Lower lobe of right lung (tissue), 2 donors: ENCODE data around the gene MIDN. TPM values are rescaled to one million over a fixed set of nuclear protein-coding genes. Genes with fewer than 3 reads are reported as not detected.

Experiments used
- ATAC-seq, 2 donors: fragments of 200-7000 bp; cut with Tn5 transposase; one replicate each; pipeline ENCODE4 v1.9.1; 2020 to 2022; ENCODE audit warnings: mild to moderate bottlenecking in 2 of 2, moderate library complexity in 2 of 2
- DNase-seq: peaks from one replicate; pipeline ENCODE4 v3.0.0-alpha.2; 2020
- H3K27ac ChIP-seq: fragments of 200-600 bp; one replicate; pipeline ENCODE4 v1.8.0; 2022
- H3K27me3 ChIP-seq: fragments of 200-600 bp; one replicate; pipeline ENCODE4 v1.8.0; 2022; ENCODE audit warnings: low read depth
- H3K36me3 ChIP-seq: fragments of 200-600 bp; one replicate; pipeline ENCODE4 v1.8.0; 2022; ENCODE audit warnings: mild to moderate bottlenecking
- H3K4me1 ChIP-seq: fragments of 200-600 bp; one replicate; pipeline ENCODE4 v1.8.0; 2022
- H3K4me3 ChIP-seq: fragments of 200-600 bp; one replicate; pipeline ENCODE4 v1.8.0; 2022; ENCODE audit warnings: mild to moderate bottlenecking
- H3K9me3 ChIP-seq: fragments of 200-600 bp; one replicate; pipeline ENCODE4 v1.8.0; 2022
- intact Hi-C: fragments of 100-400 bp; cut with DNase I; formaldehyde crosslinking; loops from one replicate; pipeline ENCODE4 v1.11.0; 2022
- total RNA-seq: library from RNA; stranded (reverse); fragmentation: NEBNext Ultra II Directional; extraction: Animal tissue kit (Norgen Biotek cat#: 25700); gene quantifications from one replicate; pipeline ENCODE4 v1.2.1, GENCODE V29; 2021
- TF ChIP-seq, protein P1 (sequence below): fragments of 200-600 bp; IDR thresholded peaks from one replicate; pipeline ENCODE4 v1.8.0; 2022; ENCODE audit warnings: antibody characterized with exemption, mild to moderate bottlenecking
- donor health status: DM: no; HTN: yes; CAD: no; lungs with severe emphysema.

The MIDN gene
- total RNA-seq, 1 donor from 2014 or later, result 76.3 TPM

DNA sequence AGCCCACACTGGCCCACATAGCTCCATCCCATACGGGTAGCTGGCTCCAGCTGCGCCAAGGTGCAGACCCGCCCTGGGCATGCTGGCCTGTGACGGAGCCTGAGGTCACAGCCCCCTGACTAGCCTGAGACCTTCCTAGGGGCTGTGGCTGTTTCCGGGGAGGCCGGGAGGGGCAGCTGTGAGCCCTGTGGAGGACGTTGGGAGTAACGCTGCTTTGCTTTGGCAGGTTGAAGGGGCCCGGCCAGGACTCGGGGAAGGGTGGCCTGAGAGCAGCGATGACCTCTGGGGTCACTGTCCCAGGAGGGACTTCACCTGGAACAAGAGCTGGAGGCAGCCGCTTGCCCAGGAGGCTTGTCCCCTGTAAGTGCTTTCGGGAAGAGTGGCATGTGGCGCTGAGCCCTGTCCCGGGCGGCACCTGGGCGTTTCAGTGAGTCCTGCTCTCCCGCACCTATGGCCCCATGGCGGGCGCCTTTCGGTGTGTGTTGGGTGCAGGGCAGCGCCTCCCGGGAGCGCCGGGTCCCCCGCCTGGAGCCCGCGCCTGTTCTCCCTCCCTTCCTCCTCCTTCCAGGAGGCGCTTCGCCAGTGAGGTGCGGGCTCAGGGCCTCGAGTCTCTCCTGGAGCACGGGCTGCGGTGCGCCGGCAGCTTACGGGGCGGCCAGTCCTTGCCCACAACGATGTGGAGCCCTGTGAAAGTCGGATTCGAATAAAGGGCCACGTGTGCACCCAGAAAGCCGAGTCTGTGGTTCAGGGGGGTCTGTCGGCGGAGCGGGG, 25.9 kb downstream of the MIDN start:
- ATAC-seq (no peak), DNase-seq (no peak)
- Histone ChIP-seq H3K9me3 (no peaks in the 10 kb centered on the region), H3K27me3 (no peaks in the 10 kb centered on the region), H3K27ac (peak overlapping the region; percentile 98), H3K4me1 (peaks cover 70% of the 10 kb centered on the region), H3K36me3 (peaks cover 66% of the 10 kb centered on the region), H3K4me3 (peak overlapping the region; percentile 69)
- TF ChIP-seq, protein P1, sequence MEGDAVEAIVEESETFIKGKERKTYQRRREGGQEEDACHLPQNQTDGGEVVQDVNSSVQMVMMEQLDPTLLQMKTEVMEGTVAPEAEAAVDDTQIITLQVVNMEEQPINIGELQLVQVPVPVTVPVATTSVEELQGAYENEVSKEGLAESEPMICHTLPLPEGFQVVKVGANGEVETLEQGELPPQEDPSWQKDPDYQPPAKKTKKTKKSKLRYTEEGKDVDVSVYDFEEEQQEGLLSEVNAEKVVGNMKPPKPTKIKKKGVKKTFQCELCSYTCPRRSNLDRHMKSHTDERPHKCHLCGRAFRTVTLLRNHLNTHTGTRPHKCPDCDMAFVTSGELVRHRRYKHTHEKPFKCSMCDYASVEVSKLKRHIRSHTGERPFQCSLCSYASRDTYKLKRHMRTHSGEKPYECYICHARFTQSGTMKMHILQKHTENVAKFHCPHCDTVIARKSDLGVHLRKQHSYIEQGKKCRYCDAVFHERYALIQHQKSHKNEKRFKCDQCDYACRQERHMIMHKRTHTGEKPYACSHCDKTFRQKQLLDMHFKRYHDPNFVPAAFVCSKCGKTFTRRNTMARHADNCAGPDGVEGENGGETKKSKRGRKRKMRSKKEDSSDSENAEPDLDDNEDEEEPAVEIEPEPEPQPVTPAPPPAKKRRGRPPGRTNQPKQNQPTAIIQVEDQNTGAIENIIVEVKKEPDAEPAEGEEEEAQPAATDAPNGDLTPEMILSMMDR, result no peak
- intact Hi-C loops, result no loop called here

DNA sequence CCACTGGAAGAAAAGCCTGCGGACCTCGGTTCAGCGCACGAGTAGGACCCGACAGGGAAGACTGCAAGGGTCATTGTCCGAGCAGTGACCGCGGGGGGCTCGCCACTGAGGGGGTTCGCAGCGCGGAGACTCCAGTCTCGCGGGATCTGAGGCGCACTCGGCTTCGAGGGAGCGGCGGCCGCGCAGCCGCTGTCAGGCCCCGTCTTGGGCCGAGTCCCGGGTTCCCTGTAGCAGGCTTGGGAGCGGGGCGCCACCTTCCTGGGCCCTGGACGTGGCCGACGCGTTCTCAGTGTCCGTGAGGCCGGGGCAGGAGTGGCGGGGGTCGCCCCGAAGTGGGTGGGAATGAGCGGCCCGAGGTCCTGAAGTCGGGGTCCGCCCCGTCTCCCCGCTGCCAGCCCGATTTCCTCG, 26.5 kb downstream of the MIDN start:
- Histone ChIP-seq H3K27ac (peak overlapping the region; percentile 98), H3K9me3 (no peaks in the 10 kb centered on the region), H3K27me3 (no peaks in the 10 kb centered on the region), H3K36me3 (peaks cover 70% of the 10 kb centered on the region), H3K4me1 (peaks cover 72% of the 10 kb centered on the region), H3K4me3 (peak overlapping the region; percentile 69)
- DNase-seq (peak; percentile 58), ATAC-seq (no peak)
- TF ChIP-seq, protein P1, result no peak
- intact Hi-C loops, result no loop called here

DNA sequence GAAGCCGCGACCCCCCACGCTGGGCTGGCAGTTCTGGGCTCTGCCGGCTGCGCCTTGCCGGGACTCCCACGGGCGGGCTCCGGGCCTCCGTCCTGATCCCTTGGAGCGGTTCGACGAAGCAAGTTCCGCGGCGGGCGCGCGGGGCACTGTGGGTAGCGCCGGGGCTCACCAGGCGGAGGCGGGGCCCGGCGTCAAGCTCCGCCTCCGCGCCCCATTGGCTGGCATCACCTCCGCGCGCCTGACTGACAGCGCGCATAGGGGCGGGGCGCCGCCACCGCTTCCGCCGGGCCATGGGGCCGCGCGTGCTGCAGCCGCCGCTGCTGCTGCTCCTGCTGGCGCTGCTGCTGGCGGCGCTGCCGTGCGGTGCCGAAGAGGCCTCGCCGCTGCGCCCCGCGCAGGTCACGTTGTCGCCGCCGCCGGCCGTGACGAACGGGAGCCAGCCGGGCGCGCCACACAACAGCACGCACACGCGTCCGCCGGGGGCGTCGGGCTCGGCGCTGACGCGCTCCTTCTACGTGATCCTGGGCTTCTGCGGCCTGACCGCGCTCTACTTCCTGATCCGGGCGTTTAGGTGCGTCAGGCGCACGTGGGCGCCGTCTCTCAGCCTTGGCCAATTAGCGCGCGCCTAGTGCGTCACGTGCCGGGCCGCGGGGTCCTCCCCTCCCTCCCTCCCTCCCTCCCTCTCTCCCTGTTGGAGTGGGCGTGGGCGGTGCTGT, 27.0 kb downstream of the MIDN start, which contains the start of gene FAM174C:
TSS of gene FAM174C (plus strand) at position 271 of the 716 bp plus-strand sequence. CDS start at position 291, 20 bp downstream.
- peak; percentile 97 for DNase-seq
- H3K27ac ChIP-seq, result peak within 1 kb of the TSS; percentile 98
- peak within 1 kb of the TSS; percentile 69 for H3K4me3 ChIP-seq
- no peaks in the 10 kb centered on the region for H3K27me3 ChIP-seq
- H3K9me3 ChIP-seq, result no peaks in the 10 kb centered on the region
- TF ChIP-seq, protein P1, result no peak
- ATAC-seq, result peak; percentile 89 to 92
- H3K36me3 ChIP-seq, result peaks cover 68% of the 10 kb centered on the region
- H3K4me1 ChIP-seq, result peaks cover 69% of the 10 kb centered on the region
- intact Hi-C loops, result no loop called here

DNA sequence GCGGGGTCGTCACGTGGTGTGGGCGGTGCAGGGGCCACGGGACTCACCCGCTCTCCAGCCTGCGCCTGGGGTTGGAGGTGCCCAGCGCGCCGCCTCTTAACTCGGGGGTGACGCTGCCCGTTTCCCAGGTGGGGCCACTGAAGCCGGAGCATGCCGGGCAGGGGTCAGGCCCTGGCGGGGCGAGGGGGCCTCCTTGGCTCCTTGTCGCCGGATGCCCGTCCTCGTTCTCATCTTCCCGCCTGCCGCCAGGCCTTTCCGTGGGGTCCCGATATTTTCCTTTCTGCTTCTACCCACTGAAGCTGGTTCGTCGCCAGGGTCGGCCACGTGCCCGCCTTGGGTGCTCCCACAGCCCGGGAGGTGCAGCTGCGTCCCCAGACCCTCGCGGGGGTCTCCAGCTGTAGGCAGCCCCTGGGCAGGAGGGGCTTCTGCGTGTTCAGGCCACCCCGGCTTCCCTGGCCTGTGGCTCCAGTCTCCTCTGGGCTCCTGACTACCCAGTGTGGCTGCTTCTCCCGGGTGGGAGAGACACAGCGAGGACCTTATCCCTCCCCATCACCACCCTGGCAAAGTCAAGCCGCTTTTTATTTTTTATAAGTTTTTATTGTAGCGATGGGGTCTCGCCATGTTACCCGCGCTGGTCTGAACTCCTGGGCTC, 27.7 kb downstream of the MIDN start:
- peak overlapping the region; percentile 98 for H3K27ac ChIP-seq
- TF ChIP-seq, protein P1, result no peak
- peaks cover 61% of the 10 kb centered on the region for H3K36me3 ChIP-seq
- no peak for DNase-seq
- H3K4me3 ChIP-seq, result peak overlapping the region; percentile 69
- ATAC-seq, result peak in 1 of 2 donors; percentile 0
- H3K27me3 ChIP-seq, result no peaks in the 10 kb centered on the region
- H3K4me1 ChIP-seq, result peaks cover 62% of the 10 kb centered on the region
- no peaks in the 10 kb centered on the region for H3K9me3 ChIP-seq
- intact Hi-C loops, result no loop called here

DNA sequence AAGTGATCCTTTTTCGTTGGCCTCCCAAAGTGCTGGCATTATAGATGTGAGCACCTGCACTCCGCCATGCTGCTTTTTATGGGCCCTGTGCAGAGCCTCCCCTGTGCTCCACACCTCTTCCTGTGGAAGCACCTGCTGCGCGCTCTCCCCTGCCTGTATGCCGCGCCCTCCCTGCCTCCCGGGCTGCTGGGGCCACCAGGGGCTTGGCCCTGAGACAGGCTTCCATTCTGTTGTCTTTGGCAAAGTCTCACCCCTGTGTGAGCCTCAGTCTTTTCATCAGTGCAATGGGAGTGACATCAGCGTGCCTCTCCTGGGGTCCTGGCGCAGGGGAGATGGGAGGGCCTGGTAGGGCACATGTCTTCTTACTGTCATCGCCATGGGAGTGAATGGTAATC, 28.2 kb downstream of the MIDN start:
- Histone ChIP-seq H3K4me3 (peak overlapping the region; percentile 69), H3K36me3 (peaks cover 56% of the 10 kb centered on the region), H3K27ac (peak overlapping the region; percentile 98), H3K4me1 (peaks cover 57% of the 10 kb centered on the region), H3K9me3 (no peaks in the 10 kb centered on the region), H3K27me3 (no peaks in the 10 kb centered on the region)
- ATAC-seq (no peak), DNase-seq (no peak)
- intact Hi-C loops, result no loop called here
- TF ChIP-seq, protein P1, result no peak
